ENCODE data around the gene ACTBL2. TPM values are rescaled to one million over a fixed set of nuclear protein-coding genes. Genes with fewer than 3 reads are reported as not detected.

Gene ACTBL2
- total RNA-seq, 1 experiment from 2014 or later: not detected

GRCh38 chr5:57509501-57510260, 27.1 kb upstream of the ACTBL2 start:
- Histone ChIP-seq H3K27me3 (replicated peaks; ENCODE audit: insufficient read depth, low read depth, low read length, poor library complexity) (peaks cover 7% of the 10 kb centered on the region), H3K9me3 (ENCODE audit: low read depth, low read length, poor library complexity, severe bottlenecking) (no peaks in the 10 kb centered on the region), H3K36me3 (ENCODE audit: insufficient read depth, low read length, poor library complexity, severe bottlenecking) (no peaks in the 10 kb centered on the region), H3K4me3 (ENCODE audit: low read depth, low read length, poor library complexity, severe bottlenecking) (no peak overlapping the region), H3K4me1 (ENCODE audit: insufficient read depth, low read length, poor library complexity, severe bottlenecking) (no peaks in the 10 kb centered on the region), H3K27ac (ENCODE audit: low read depth, low read length, poor library complexity, severe bottlenecking) (no peak overlapping the region)
- ChIA-PET POLR2A (ENCODE audit: low non-redundant PET) (no interaction called here), CTCF (interaction anchor here (1.2 kb wide), 1 partner anchor 10 kb away, joined by 3 read pairs; no protein-coding TSS in a partner anchor)
- no peak for DNase-seq (ENCODE audit: low spot score)
- BruUV-seq (replicated peaks): no TSS peak
- intact Hi-C loops (cut with micrococcal nuclease; ENCODE audit: unreplicated experiment): loop anchor here (10.0 kb wide), 1 partner anchor 265 kb away; no protein-coding TSS in a partner anchor
- no peak for TF ChIP-seq EZH2 (IDR thresholded peaks at IDR 0.05; ENCODE audit: borderline replicate concordance, low read depth, low read length, poor library complexity, severe bottlenecking)
- TF ChIP-seq, protein P1, sequence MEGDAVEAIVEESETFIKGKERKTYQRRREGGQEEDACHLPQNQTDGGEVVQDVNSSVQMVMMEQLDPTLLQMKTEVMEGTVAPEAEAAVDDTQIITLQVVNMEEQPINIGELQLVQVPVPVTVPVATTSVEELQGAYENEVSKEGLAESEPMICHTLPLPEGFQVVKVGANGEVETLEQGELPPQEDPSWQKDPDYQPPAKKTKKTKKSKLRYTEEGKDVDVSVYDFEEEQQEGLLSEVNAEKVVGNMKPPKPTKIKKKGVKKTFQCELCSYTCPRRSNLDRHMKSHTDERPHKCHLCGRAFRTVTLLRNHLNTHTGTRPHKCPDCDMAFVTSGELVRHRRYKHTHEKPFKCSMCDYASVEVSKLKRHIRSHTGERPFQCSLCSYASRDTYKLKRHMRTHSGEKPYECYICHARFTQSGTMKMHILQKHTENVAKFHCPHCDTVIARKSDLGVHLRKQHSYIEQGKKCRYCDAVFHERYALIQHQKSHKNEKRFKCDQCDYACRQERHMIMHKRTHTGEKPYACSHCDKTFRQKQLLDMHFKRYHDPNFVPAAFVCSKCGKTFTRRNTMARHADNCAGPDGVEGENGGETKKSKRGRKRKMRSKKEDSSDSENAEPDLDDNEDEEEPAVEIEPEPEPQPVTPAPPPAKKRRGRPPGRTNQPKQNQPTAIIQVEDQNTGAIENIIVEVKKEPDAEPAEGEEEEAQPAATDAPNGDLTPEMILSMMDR (conservative IDR thresholded peaks at IDR 0.05; ENCODE audit: low read depth, low read length): no peak

DNA sequence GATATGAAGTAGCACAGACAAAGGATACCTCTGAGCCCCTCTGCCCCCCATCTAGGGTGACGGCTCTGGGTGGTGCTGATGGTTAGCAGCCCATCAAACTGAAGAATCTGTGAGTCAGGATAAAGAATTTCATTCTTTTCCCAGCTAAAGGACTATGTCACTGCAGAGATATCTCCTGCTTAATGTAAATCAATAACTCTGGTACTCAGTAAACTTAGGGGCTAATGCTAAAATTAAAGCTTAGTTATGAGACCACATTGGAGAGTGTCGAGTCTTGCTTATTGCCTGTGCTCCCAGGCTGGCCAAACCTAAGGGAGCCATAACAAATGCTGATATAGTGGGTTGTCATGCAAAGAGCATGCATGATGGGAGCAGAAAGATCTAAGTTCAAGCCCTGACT, 25.6 kb upstream of the ACTBL2 start:
- Histone ChIP-seq H3K36me3 (ENCODE audit: insufficient read depth, low read length, poor library complexity, severe bottlenecking) (no peaks in the 10 kb centered on the region), H3K9me3 (ENCODE audit: low read depth, low read length, poor library complexity, severe bottlenecking) (no peaks in the 10 kb centered on the region), H3K4me3 (ENCODE audit: low read depth, low read length, poor library complexity, severe bottlenecking) (no peak overlapping the region), H3K27ac (ENCODE audit: low read depth, low read length, poor library complexity, severe bottlenecking) (no peak overlapping the region), H3K27me3 (replicated peaks; ENCODE audit: insufficient read depth, low read depth, low read length, poor library complexity) (peaks cover 7% of the 10 kb centered on the region), H3K4me1 (ENCODE audit: insufficient read depth, low read length, poor library complexity, severe bottlenecking) (no peaks in the 10 kb centered on the region)
- DNase-seq (ENCODE audit: low spot score): no peak
- no TSS peak for BruUV-seq (replicated peaks)
- intact Hi-C loops (cut with micrococcal nuclease; ENCODE audit: unreplicated experiment): loop anchor here (10.0 kb wide), 1 partner anchor 267 kb away; no protein-coding TSS in a partner anchor
- no peak for TF ChIP-seq EZH2 (IDR thresholded peaks at IDR 0.05; ENCODE audit: borderline replicate concordance, low read depth, low read length, poor library complexity, severe bottlenecking)
- TF ChIP-seq, protein P1 (conservative IDR thresholded peaks at IDR 0.05; ENCODE audit: low read depth, low read length): no peak
- ChIA-PET CTCF (no interaction called here), POLR2A (ENCODE audit: low non-redundant PET) (no interaction called here)

- TF ChIP-seq, protein P1 (conservative IDR thresholded peaks at IDR 0.05; ENCODE audit: low read depth, low read length): no peak
- no peak for TF ChIP-seq EZH2 (IDR thresholded peaks at IDR 0.05; ENCODE audit: borderline replicate concordance, low read depth, low read length, poor library complexity, severe bottlenecking)
- Histone ChIP-seq H3K4me3 (ENCODE audit: low read depth, low read length, poor library complexity, severe bottlenecking) (no peak overlapping the region), H3K27ac (ENCODE audit: low read depth, low read length, poor library complexity, severe bottlenecking) (no peak overlapping the region), H3K36me3 (ENCODE audit: insufficient read depth, low read length, poor library complexity, severe bottlenecking) (no peaks in the 10 kb centered on the region), H3K9me3 (ENCODE audit: low read depth, low read length, poor library complexity, severe bottlenecking) (no peaks in the 10 kb centered on the region), H3K27me3 (replicated peaks; ENCODE audit: insufficient read depth, low read depth, low read length, poor library complexity) (peaks cover under 1% of the 10 kb centered on the region), H3K4me1 (ENCODE audit: insufficient read depth, low read length, poor library complexity, severe bottlenecking) (no peaks in the 10 kb centered on the region)
- POLR2A ChIA-PET (ENCODE audit: low non-redundant PET): no interaction called here
- CTCF ChIA-PET: interaction anchor here (0.6 kb wide), 1 partner anchor 958 kb away, joined by 5 read pairs; no protein-coding TSS in a partner anchor
- BruUV-seq (replicated peaks): no TSS peak
- intact Hi-C loops (cut with micrococcal nuclease; ENCODE audit: unreplicated experiment): loop anchor here (10.0 kb wide), 1 partner anchor 269 kb away; no protein-coding TSS in a partner anchor
- DNase-seq (ENCODE audit: low spot score): no peak
Observed at GRCh38 chr5:57505272-57506200, 22.9 kb upstream of the ACTBL2 start.

Data from A673 (cell line).